ENCODE results near the gene HEATR9. TPM values are rescaled to one million over a fixed set of nuclear protein-coding genes. Genes with fewer than 3 reads are reported as not detected.

HEATR9 gene
- total and polyA plus RNA-seq, 2 of the 13 experiments (the other 11 are each of a cell fraction or from before 2014, with no cell fraction given) = not detected

DNA sequence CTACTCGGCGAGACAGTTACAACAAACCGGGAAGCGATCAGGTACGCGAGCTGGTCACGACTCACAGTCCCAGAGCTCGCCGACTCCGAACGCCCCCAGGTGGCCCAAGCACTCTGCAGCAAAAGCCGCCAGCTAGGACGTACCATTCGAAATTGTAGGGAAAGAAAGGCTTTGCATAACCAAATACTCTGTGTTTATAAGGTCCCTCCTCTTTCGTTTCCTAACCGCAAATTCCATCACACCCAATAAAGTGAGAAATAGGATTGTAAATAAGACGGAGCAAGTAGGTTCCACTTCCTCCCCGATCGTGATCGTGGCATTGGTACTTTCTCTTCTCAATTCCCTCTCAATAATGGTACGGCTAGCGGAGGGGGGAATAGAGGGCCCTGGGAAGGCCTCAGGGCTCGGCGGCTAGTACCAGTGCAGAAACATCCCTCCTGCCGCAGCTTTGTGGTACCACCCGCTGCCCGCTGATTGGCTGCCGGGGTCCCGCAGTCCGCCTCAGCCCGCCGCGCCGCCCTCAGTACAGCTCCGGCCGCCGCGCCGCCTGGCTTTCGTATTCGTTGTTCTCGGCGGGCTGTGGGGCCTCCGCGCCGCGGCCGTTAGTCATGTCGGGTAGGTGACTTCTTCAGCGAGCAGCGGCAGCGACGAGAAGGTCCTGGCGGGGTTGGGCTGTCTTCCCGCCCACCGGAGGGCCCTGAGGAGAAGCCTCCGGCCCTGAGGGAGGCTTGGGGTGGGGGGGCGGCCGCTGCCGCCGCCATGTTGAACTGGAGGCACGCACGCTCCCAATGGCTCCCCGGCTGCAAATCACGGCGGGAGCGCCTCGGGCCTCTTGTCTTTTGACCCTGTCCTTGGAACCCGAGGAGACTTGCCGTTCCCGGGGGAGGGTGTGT lies 59.5 kb downstream of the HEATR9 start, which contains the start of gene TAF15 (continued):
- peak; percentile 68 for TF ChIP-seq UBTF (CRISPR knock-in tag; IDR thresholded peaks at IDR 0.05)
- TF ChIP-seq KLF15 (CRISPR knock-in tag; IDR thresholded peaks at IDR 0.05; ENCODE audit: borderline replicate concordance) = no peak
- TF ChIP-seq ZBTB26 (CRISPR knock-in tag; IDR thresholded peaks at IDR 0.05; ENCODE audit: borderline replicate concordance) = no peak; the same call in 1 of the 2 replicates
- TF ChIP-seq POLR2AphosphoS5 (IDR thresholded peaks at IDR 0.05; ENCODE audit: low read depth, low read length) = peak; percentile 94
- TF ChIP-seq ZBTB1 (CRISPR knock-in tag; IDR thresholded peaks at IDR 0.05; ENCODE audit: borderline replicate concordance) = no peak
- no peak for TF ChIP-seq ATF6 (CRISPR knock-in tag; conservative IDR thresholded peaks at IDR 0.05)
- TF ChIP-seq TEAD2 (CRISPR knock-in tag; IDR thresholded peaks at IDR 0.05) = no peak
- TF ChIP-seq NRL (CRISPR knock-in tag; IDR thresholded peaks at IDR 0.05; ENCODE audit: borderline replicate concordance) = no peak
- TF ChIP-seq SRY (CRISPR knock-in tag; IDR thresholded peaks at IDR 0.05) = peak; percentile 77; the same call in 1 of the 2 replicates
- TF ChIP-seq KAT2B (IDR thresholded peaks at IDR 0.05; ENCODE audit: borderline replicate concordance, low read depth, low read length) = no peak

Measured in HepG2 (cell line).